Endothelial cell of umbilical vein (primary cell): ENCODE measurements around the gene RAB3GAP1.

ENCODE experiments used
- CTCF ChIP-seq, 2 donors: IDR thresholded peaks; 1 replicate in 1 of 2; 2 replicates in 1 of 2; pipeline ENCODE4 v1.5.1; 2011; ENCODE audit warnings: low read length in 2 of 2, mild to moderate bottlenecking in 2 of 2, moderate library complexity in 2 of 2, control low read depth in 1 of 2, inconsistent platforms in 1 of 2, low read depth in 1 of 2; ENCODE audit not compliant: insufficient read depth in 1 of 2; ENCODE audit errors: extremely low read depth in 1 of 2
- EZH2 ChIP-seq: IDR thresholded peaks from 2 replicates; pipeline ENCODE4 v1.6.1; 2012; ENCODE audit warnings: borderline replicate concordance, low read depth, mild to moderate bottlenecking, moderate library complexity, low read length, inconsistent platforms; ENCODE audit not compliant: severe bottlenecking
- JUN ChIP-seq: IDR thresholded peaks from 2 replicates; pipeline ENCODE4 v1.6.1; 2011; ENCODE audit warnings: borderline replicate concordance, low read depth; ENCODE audit not compliant: insufficient read length, insufficient read depth
- MAX ChIP-seq: IDR thresholded peaks from 2 replicates; pipeline ENCODE4 v1.6.1; 2011; ENCODE audit not compliant: insufficient read depth, insufficient read length
- MYC ChIP-seq: IDR thresholded peaks from one replicate; pipeline ENCODE4 v1.6.1; 2011; ENCODE audit warnings: mild to moderate bottlenecking, low read depth, low read length
- POLR2A ChIP-seq: IDR thresholded peaks from 2 replicates; pipeline ENCODE4 v1.6.1; 2012; ENCODE audit warnings: low read depth, mild to moderate bottlenecking, control low read depth, low read length
- POLR2AphosphoS5 ChIP-seq: IDR thresholded peaks from 2 replicates; pipeline ENCODE4 v1.6.1; 2012; ENCODE audit warnings: low read depth, mild to moderate bottlenecking, control low read depth, low read length, moderate library complexity; ENCODE audit not compliant: insufficient read depth

DNA sequence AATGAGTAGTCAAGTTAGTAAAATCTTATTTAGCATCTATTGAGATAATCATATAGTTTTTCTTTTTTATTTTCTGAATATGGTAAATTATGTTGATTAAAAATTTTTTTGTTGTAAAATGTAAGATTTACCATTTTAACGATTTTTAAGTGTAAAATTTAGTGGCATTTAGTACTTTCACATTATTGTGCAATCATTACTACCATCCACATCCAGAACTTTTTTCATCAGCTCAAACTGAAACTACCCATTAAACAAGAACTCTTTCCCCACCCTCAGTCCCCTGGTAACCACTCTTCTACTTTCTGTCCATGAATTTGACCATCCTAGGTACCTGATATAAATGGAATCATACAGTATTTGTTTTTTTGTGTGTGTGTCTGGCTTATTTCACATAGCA, 11.1 kb downstream of the RAB3GAP1 start:
- TF ChIP-seq POLR2A: no peak
- no peak for TF ChIP-seq CTCF (IDR thresholded peaks at IDR 0.05; ENCODE audit: extremely low read depth in 1 of 2, insufficient read depth in 1 of 2, low read depth in 1 of 2, low read length in 2 of 2)
- no peak for TF ChIP-seq MAX
- TF ChIP-seq POLR2AphosphoS5: no peak
- no peak for TF ChIP-seq EZH2
- TF ChIP-seq JUN: no peak
- TF ChIP-seq MYC: no peak
